Measurements from ENCODE around the gene DLGAP4. TPM values are rescaled to one million over a fixed set of nuclear protein-coding genes. Genes with fewer than 3 reads are reported as not detected.

DLGAP4 gene
- total and polyA plus RNA-seq, 2 of the 8 experiments (the other 6 are each of a cell fraction or from before 2014, with no cell fraction given): 41.2 to 57.2 TPM

DNA sequence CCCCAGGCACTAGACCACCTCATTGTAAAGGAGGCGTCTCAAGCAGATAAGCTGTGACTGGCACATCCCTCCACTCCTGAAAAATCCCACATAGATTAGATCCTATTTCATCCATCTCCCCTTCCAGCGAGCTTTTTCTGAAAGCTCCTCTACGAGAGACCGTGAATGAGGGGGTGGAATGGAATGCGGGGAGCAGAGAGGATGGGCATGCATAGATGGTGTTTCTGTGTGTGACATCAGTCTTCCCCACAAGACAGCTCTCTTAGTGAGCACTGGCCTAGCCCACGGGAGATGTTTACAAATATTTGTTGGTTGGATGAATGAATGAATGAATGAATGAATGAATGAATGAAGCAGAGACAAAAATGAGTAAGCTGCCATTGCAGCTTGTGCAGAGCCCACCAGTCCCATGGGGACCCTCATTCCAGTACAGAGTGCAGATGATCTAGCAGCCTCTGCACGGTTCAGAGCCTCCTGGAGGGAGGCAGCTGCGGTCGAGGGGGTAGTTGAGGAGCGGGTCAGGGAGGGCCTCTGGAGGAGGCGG is 98.4 kb downstream of the DLGAP4 start:
- no peak overlapping the region for H2BK12ac ChIP-seq (ENCODE audit: low read depth, low read length)
- no peak overlapping the region for H3K27ac ChIP-seq (ENCODE audit: low read depth, low read length)
- H2BK15ac ChIP-seq (ENCODE audit: low read length): no peak overlapping the region
- H3K79me2 ChIP-seq (ENCODE audit: control insufficient read depth in 1 of 2, insufficient read depth in 2 of 2, low read length in 2 of 2): no peaks in the 10 kb centered on the region
- no peaks in the 10 kb centered on the region for H4K20me1 ChIP-seq (replicated peaks in 1 of 2; ENCODE audit: control insufficient read depth in 1 of 2, insufficient read depth in 2 of 2, low read length in 2 of 2)
- H2AFZ ChIP-seq (ENCODE audit: low read length): no peak overlapping the region
- H3K36me3 ChIP-seq (ENCODE audit: control insufficient read depth in 2 of 4, insufficient read depth in 4 of 4, low read length in 3 of 4): no peaks in the 10 kb centered on the region
- H4K5ac ChIP-seq (ENCODE audit: insufficient read length, low read depth, low read length): no peak overlapping the region
- H2AK5ac ChIP-seq (ENCODE audit: low read depth, low read length): no peak overlapping the region
- H2BK5ac ChIP-seq (ENCODE audit: low read depth, low read length): no peak overlapping the region
- H3K9ac ChIP-seq (replicated peaks in 1 of 4; ENCODE audit: extremely low read depth in 1 of 4, low read depth in 3 of 4, low read length in 3 of 4): no peak overlapping the region
- no peak overlapping the region for H3K4me3 ChIP-seq (ENCODE audit: extremely low read depth in 1 of 4, insufficient read depth in 2 of 4, low read depth in 3 of 4, low read length in 4 of 4)
- no peak overlapping the region for H3K4me2 ChIP-seq (ENCODE audit: insufficient read depth in 1 of 2, low read depth in 2 of 2, low read length in 2 of 2)
- ChIA-PET CTCF (ENCODE audit: partially characterized antibody) (interaction anchor here (0.6 to 2.8 kb wide), 7 partner anchors 13 to 202 kb away, joined by 3 to 9 read pairs (median 4); no protein-coding TSS in a partner anchor), POLR2A (ENCODE audit: partially characterized antibody) (interaction anchor here (1.0 kb wide), 1 partner anchor 167 kb away, joined by 3 read pairs; no protein-coding TSS in a partner anchor)
- no peak overlapping the region for H3K56ac ChIP-seq (replicated peaks; ENCODE audit: insufficient read length, low read depth, low read length)
- no peaks in the 10 kb centered on the region; the same call in 1 of the 2 replicates for H3K23me2 ChIP-seq (ENCODE audit: low read depth, low read length)
- H2BK120ac ChIP-seq (replicated peaks; ENCODE audit: low read depth, low read length): no peak overlapping the region
- no peak overlapping the region for H3K4ac ChIP-seq (replicated peaks; ENCODE audit: insufficient read length, low read depth, low read length)
- 85% methylated on average over 10 of the region's 11 CpGs; no CpG with 5 or more reads in 1 of the 2 experiments for WGBS, 2 experiments (ENCODE audit: extremely low coverage in 1 of 2, insufficient coverage in 1 of 2, insufficient read length in 1 of 2, insufficient replicate concordance in 2 of 2, low coverage in 1 of 2, low lambda C conversion rate in 2 of 2, missing lambda C conversion rate in 1 of 2)
- DNase-seq (ENCODE audit: low read depth in 1 of 2, low spot score in 2 of 2): no peak
- H3K23ac ChIP-seq (ENCODE audit: insufficient read length): no peak overlapping the region
- H3K4me1 ChIP-seq (replicated peaks in 1 of 4; ENCODE audit: control insufficient read depth in 3 of 4, insufficient read depth in 4 of 4, low read length in 3 of 4): peaks cover 0 to 6% (median 3%) of the 10 kb centered on the region in 4 experiments; a peak in 4 of 7 replicates
- H4K91ac ChIP-seq (replicated peaks; ENCODE audit: insufficient read length, low read length): no peak overlapping the region
- no peaks in the 10 kb centered on the region for H3K79me1 ChIP-seq (ENCODE audit: low read depth, low read length)
- TF ChIP-seq NRF1 (IDR thresholded peaks at IDR 0.05; ENCODE audit: low read depth, low read length): no peak
- TF ChIP-seq CEBPB (IDR thresholded peaks at IDR 0.05; ENCODE audit: low read depth, low read length): no peak
- no peak for TF ChIP-seq FOSL1 (IDR thresholded peaks at IDR 0.05; ENCODE audit: insufficient read depth, low read depth, low read length)
- TF ChIP-seq SUZ12 (IDR thresholded peaks at IDR 0.05; ENCODE audit: low read length): no peak
- no peak for TF ChIP-seq YY1 (IDR thresholded peaks at IDR 0.05; ENCODE audit: low read depth, low read length)
- no peak for TF ChIP-seq CBX8 (IDR thresholded peaks at IDR 0.05; ENCODE audit: borderline replicate concordance, low read depth, low read length)
- no peaks in the 10 kb centered on the region for H3K9me3 ChIP-seq (ENCODE audit: insufficient read depth in 2 of 2, low read depth in 1 of 2, low read length in 1 of 2)
- H2BK20ac ChIP-seq (ENCODE audit: low read length): no peak overlapping the region
- no peaks in the 10 kb centered on the region for H3K27me3 ChIP-seq (replicated peaks in 1 of 4; ENCODE audit: control insufficient read depth in 3 of 4, extremely low read depth in 1 of 4, insufficient read depth in 3 of 4, low read length in 3 of 4)
- H4K8ac ChIP-seq (ENCODE audit: extremely low read depth, insufficient read depth, low read length): no peak overlapping the region
- no peak for FAIRE-seq
- no peak overlapping the region for H3K14ac ChIP-seq (ENCODE audit: insufficient read length)
- H3K18ac ChIP-seq (ENCODE audit: extremely low read depth, low read length): no peak overlapping the region

All from H1 (cell line).